Measurements from ENCODE around the gene INF2.

INF2 gene

DNA sequence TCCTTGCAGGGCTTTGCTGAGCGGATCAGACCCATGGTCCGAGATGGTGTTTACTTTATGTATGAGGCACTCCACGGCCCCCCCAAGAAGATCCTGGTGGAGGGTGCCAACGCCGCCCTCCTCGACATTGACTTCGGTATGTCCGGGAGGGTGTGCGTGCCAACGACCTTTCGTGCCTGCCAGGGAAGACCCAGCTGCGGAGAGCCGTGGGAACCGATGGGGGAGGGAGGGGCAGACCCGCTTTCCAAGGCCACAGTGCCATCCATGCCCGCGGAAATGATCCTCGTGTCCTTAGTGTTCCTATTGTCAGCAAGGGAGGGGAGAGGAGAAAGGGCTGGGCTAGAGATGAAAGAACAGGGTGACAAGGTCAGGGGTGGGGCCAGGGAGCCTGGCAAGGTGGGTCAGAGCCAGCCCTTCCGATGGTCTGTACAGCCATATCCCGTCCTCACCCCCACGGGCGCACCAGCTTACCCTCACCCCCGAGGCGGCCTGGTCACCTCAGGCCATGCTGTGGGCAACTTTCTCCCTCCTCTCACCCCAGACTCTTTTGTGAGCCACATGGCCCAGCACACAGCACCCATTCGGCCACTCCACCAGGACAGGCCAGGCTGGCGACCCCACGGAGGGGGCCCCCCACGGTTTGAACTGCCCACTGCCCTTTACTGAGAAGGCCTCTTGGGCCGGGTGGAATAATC lies 51.8 kb downstream of the INF2 start:
- TF ChIP-seq EZH2phosphoT487 (IDR thresholded peaks at IDR 0.05; ENCODE audit: low read length), result no peak
- TF ChIP-seq, protein P1, sequence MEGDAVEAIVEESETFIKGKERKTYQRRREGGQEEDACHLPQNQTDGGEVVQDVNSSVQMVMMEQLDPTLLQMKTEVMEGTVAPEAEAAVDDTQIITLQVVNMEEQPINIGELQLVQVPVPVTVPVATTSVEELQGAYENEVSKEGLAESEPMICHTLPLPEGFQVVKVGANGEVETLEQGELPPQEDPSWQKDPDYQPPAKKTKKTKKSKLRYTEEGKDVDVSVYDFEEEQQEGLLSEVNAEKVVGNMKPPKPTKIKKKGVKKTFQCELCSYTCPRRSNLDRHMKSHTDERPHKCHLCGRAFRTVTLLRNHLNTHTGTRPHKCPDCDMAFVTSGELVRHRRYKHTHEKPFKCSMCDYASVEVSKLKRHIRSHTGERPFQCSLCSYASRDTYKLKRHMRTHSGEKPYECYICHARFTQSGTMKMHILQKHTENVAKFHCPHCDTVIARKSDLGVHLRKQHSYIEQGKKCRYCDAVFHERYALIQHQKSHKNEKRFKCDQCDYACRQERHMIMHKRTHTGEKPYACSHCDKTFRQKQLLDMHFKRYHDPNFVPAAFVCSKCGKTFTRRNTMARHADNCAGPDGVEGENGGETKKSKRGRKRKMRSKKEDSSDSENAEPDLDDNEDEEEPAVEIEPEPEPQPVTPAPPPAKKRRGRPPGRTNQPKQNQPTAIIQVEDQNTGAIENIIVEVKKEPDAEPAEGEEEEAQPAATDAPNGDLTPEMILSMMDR (IDR thresholded peaks at IDR 0.05; ENCODE audit: low read length), result no peak
- TF ChIP-seq EZH2 (optimal IDR thresholded peaks at IDR 0.05; ENCODE audit: low read depth, low read length), result no peak
- Histone ChIP-seq H3K27me3 (replicated peaks; ENCODE audit: insufficient read depth, low read length) (peaks cover 58% of the 10 kb centered on the region), H3K4me1 (ENCODE audit: low read length) (no peaks in the 10 kb centered on the region), H3K79me2 (ENCODE audit: low read length) (no peaks in the 10 kb centered on the region), H3K9me3 (replicated peaks; ENCODE audit: insufficient read depth, low read length) (no peaks in the 10 kb centered on the region), H3K36me3 (replicated peaks; ENCODE audit: insufficient read depth, low read length) (no peaks in the 10 kb centered on the region), H3K4me3 (ENCODE audit: low read length) (no peak overlapping the region), H3F3A (ENCODE audit: insufficient read depth, low read length) (no peaks in the 10 kb centered on the region), H2AFZ (ENCODE audit: low read length) (no peak overlapping the region), H3K9me2 (replicated peaks; ENCODE audit: insufficient read depth, low read length) (no peaks in the 10 kb centered on the region), H4K20me1 (ENCODE audit: insufficient read depth, low read length) (no peaks in the 10 kb centered on the region), H3K4me2 (ENCODE audit: low read depth, low read length) (no peak overlapping the region), H3K9ac (ENCODE audit: low read length) (no peak overlapping the region), H3K27ac (ENCODE audit: low read length) (no peak overlapping the region)
- DNase-seq, result no peak

DNA sequence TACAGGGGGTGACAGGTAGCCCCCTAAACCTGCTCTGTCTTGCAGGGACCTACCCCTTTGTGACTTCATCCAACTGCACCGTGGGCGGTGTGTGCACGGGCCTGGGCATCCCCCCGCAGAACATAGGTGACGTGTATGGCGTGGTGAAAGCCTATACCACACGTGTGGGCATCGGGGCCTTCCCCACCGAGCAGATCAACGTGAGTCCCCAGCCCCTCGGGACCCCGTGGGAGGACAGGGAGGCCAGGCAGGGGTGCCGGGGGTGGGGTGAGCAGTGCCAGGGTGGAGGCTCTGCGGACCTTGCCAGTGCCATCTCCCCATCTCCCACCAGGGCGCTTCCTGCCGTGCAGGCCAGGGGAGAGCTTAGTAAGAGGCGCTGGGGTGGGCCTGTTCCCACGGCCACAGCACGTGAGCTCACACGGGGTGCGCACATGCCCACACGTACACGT lies 52.4 kb downstream of the INF2 start:
- no peak overlapping the region for H3K9ac ChIP-seq (ENCODE audit: low read length)
- no peak overlapping the region for H3K4me3 ChIP-seq (ENCODE audit: low read length)
- no peaks in the 10 kb centered on the region for H4K20me1 ChIP-seq (ENCODE audit: insufficient read depth, low read length)
- TF ChIP-seq, protein P1 (IDR thresholded peaks at IDR 0.05; ENCODE audit: low read length), result no peak
- TF ChIP-seq EZH2phosphoT487 (IDR thresholded peaks at IDR 0.05; ENCODE audit: low read length) (no peak), EZH2 (optimal IDR thresholded peaks at IDR 0.05; ENCODE audit: low read depth, low read length) (no peak)
- H3K9me3 ChIP-seq (replicated peaks; ENCODE audit: insufficient read depth, low read length), result no peaks in the 10 kb centered on the region
- H2AFZ ChIP-seq (ENCODE audit: low read length), result no peak overlapping the region
- H3K9me2 ChIP-seq (replicated peaks; ENCODE audit: insufficient read depth, low read length), result no peaks in the 10 kb centered on the region
- peaks cover 58% of the 10 kb centered on the region for H3K27me3 ChIP-seq (replicated peaks; ENCODE audit: insufficient read depth, low read length)
- H3K27ac ChIP-seq (ENCODE audit: low read length), result no peak overlapping the region
- H3K4me2 ChIP-seq (ENCODE audit: low read depth, low read length), result no peak overlapping the region
- H3K36me3 ChIP-seq (replicated peaks; ENCODE audit: insufficient read depth, low read length), result no peaks in the 10 kb centered on the region
- H3F3A ChIP-seq (ENCODE audit: insufficient read depth, low read length), result no peaks in the 10 kb centered on the region
- no peaks in the 10 kb centered on the region for H3K4me1 ChIP-seq (ENCODE audit: low read length)
- no peak for DNase-seq
- H3K79me2 ChIP-seq (ENCODE audit: low read length), result no peaks in the 10 kb centered on the region

DNA sequence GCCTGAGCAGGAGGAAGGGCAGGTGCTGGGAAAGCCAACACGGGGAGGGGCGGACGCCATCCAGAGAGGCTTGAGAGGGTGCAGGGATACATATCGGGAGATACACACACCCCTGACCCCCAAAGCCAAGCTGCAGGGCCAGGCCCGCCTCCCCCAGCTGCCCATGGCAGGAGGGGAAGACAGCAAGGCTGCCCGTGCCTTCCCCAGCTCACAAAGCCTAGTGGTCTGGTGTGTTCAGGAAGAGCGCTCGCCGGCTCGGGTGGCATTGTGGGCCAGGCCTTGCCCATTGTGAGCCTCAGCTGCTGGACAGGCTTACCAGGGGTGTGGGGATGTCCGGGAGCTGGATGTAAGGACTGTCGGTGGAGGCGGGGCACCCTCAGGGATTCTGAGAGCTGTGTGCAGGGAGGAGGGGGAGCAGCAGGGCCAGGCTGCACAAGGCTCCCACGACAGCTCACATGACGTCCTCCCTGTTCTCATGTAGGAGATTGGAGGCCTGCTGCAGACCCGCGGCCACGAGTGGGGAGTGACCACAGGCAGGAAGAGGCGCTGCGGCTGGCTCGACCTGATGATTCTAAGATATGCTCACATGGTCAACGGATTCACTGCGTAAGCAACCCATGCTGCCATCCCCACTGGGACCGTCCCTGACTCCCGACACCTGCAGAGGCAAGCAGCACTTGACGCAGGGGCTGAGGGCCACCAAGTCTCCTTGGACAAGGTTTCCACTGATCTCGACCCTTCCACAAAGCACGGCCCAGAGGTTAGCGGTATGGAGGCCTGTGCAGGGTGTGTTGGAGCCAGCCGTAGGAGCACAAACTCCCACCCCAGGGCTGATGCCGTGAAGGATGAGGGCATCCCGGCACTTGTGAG lies 53.4 kb downstream of the INF2 start:
- no peak for DNase-seq
- no peaks in the 10 kb centered on the region for H3K9me3 ChIP-seq (replicated peaks; ENCODE audit: insufficient read depth, low read length)
- H3K36me3 ChIP-seq (replicated peaks; ENCODE audit: insufficient read depth, low read length), result no peaks in the 10 kb centered on the region
- H3K27ac ChIP-seq (ENCODE audit: low read length), result no peak overlapping the region
- peaks cover 55% of the 10 kb centered on the region for H3K27me3 ChIP-seq (replicated peaks; ENCODE audit: insufficient read depth, low read length)
- no peaks in the 10 kb centered on the region for H3K4me1 ChIP-seq (ENCODE audit: low read length)
- no peak overlapping the region for H2AFZ ChIP-seq (ENCODE audit: low read length)
- H3K9me2 ChIP-seq (replicated peaks; ENCODE audit: insufficient read depth, low read length), result no peaks in the 10 kb centered on the region
- no peaks in the 10 kb centered on the region for H3K79me2 ChIP-seq (ENCODE audit: low read length)
- H4K20me1 ChIP-seq (ENCODE audit: insufficient read depth, low read length), result no peaks in the 10 kb centered on the region
- TF ChIP-seq, protein P1 (IDR thresholded peaks at IDR 0.05; ENCODE audit: low read length), result no peak
- TF ChIP-seq EZH2phosphoT487 (IDR thresholded peaks at IDR 0.05; ENCODE audit: low read length), result no peak
- no peak overlapping the region for H3K4me3 ChIP-seq (ENCODE audit: low read length)
- H3F3A ChIP-seq (ENCODE audit: insufficient read depth, low read length), result no peaks in the 10 kb centered on the region
- H3K4me2 ChIP-seq (ENCODE audit: low read depth, low read length), result no peak overlapping the region
- no peak overlapping the region for H3K9ac ChIP-seq (ENCODE audit: low read length)

Measured in MM.1S (cell line).